Measurements from ENCODE around the gene GRK4. TPM values are rescaled to one million over a fixed set of nuclear protein-coding genes. Genes with fewer than 3 reads are reported as not detected.
A peak's percentile ranks its signal among the peaks of the same experiment; 100 is the strongest.
"Not testable (repeated sequence)": the region's sequence is repeated elsewhere in the genome, so short reads cannot be mapped to it uniquely, and the experiment has no call there.

GRK4 gene
- total RNA-seq, 1 donor from 2014 or later, result 9.0 TPM

- Histone ChIP-seq H3K27ac (replicated peaks) (no peak overlapping the region), H3K9me3 (replicated peaks) (no peaks in the 10 kb centered on the region), H3K4me1 (peaks cover 23% of the 10 kb centered on the region), H3K4me3 (no peak overlapping the region), H3K27me3 (ENCODE audit: low read depth) (no peaks in the 10 kb centered on the region), H3K36me3 (no peaks in the 10 kb centered on the region)
- intact Hi-C loops (cut with micrococcal nuclease), result no loop called here
- TF ChIP-seq CTCF (IDR thresholded peaks at IDR 0.05; ENCODE audit: borderline replicate concordance), result no peak
- no peak for DNase-seq
Measured at GRCh38 chr4:3046623-3047022, 83.3 kb downstream of the GRK4 start.

- DNase-seq, result peak; percentile 67
- Histone ChIP-seq H3K27me3 (ENCODE audit: low read depth) (no peaks in the 10 kb centered on the region), H3K4me1 (peaks cover 13% of the 10 kb centered on the region), H3K9me3 (replicated peaks) (no peaks in the 10 kb centered on the region), H3K4me3 (peak overlapping the region; percentile 42), H3K27ac (replicated peaks) (no peak overlapping the region), H3K36me3 (no peaks in the 10 kb centered on the region)
- peak; percentile 87 for TF ChIP-seq CTCF (IDR thresholded peaks at IDR 0.05; ENCODE audit: borderline replicate concordance)
- intact Hi-C loops (cut with micrococcal nuclease), result no loop called here
Measured at GRCh38 chr4:3047464-3048286, 84.3 kb downstream of the GRK4 start.

- intact Hi-C loops (cut with micrococcal nuclease); H3K27me3 ChIP-seq (ENCODE audit: low read depth); H3K4me3 ChIP-seq; H3K36me3 ChIP-seq; H3K4me1 ChIP-seq; H3K27ac ChIP-seq (replicated peaks); DNase-seq: not testable (repeated sequence)
- H3K9me3 ChIP-seq (replicated peaks), result peaks cover 19% of the 10 kb centered on the region
Measured at GRCh38 chr4:3051141-3051897, 87.9 kb downstream of the GRK4 start.

GRCh38 chr4:3054169-3054759, 90.9 kb downstream of the GRK4 start:
- peaks cover 21% of the 10 kb centered on the region for H3K9me3 ChIP-seq (replicated peaks)
- intact Hi-C loops (cut with micrococcal nuclease), result no loop called here
- no peaks in the 10 kb centered on the region for H3K27me3 ChIP-seq (ENCODE audit: low read depth)

GRCh38 chr4:3059943-3060342, 96.6 kb downstream of the GRK4 start:
- Histone ChIP-seq H3K4me3 (no peak overlapping the region), H3K4me1 (no peaks in the 10 kb centered on the region), H3K27ac (replicated peaks) (no peak overlapping the region), H3K27me3 (ENCODE audit: low read depth) (no peaks in the 10 kb centered on the region), H3K9me3 (replicated peaks) (peaks cover 16% of the 10 kb centered on the region), H3K36me3 (no peaks in the 10 kb centered on the region)
- intact Hi-C loops (cut with micrococcal nuclease), result no loop called here
- TF ChIP-seq CTCF (IDR thresholded peaks at IDR 0.05; ENCODE audit: borderline replicate concordance), result no peak
- no peak for DNase-seq

More at GRCh38 chr4:3054169-3054759, 90.9 kb downstream of the GRK4 start:
- H3K4me3 ChIP-seq, result no peak overlapping the region
- H3K4me1 ChIP-seq, result no peaks in the 10 kb centered on the region
- H3K27ac ChIP-seq (replicated peaks), result no peak overlapping the region
- H3K36me3 ChIP-seq, result no peaks in the 10 kb centered on the region
- no peak for DNase-seq
- no peak for TF ChIP-seq CTCF (IDR thresholded peaks at IDR 0.05; ENCODE audit: borderline replicate concordance)
